GM19324 (cell line): ENCODE results near the gene SLC25A10.

Experiments used
- ATAC-seq: cut with Tn5 transposase; IDR thresholded peaks from one replicate; pipeline ENCODE4 v1.9.1; 2021; ENCODE audit warnings: mild to moderate bottlenecking, moderate library complexity; ENCODE audit not compliant: unreplicated experiment, low FRiP score

The SLC25A10 gene

DNA sequence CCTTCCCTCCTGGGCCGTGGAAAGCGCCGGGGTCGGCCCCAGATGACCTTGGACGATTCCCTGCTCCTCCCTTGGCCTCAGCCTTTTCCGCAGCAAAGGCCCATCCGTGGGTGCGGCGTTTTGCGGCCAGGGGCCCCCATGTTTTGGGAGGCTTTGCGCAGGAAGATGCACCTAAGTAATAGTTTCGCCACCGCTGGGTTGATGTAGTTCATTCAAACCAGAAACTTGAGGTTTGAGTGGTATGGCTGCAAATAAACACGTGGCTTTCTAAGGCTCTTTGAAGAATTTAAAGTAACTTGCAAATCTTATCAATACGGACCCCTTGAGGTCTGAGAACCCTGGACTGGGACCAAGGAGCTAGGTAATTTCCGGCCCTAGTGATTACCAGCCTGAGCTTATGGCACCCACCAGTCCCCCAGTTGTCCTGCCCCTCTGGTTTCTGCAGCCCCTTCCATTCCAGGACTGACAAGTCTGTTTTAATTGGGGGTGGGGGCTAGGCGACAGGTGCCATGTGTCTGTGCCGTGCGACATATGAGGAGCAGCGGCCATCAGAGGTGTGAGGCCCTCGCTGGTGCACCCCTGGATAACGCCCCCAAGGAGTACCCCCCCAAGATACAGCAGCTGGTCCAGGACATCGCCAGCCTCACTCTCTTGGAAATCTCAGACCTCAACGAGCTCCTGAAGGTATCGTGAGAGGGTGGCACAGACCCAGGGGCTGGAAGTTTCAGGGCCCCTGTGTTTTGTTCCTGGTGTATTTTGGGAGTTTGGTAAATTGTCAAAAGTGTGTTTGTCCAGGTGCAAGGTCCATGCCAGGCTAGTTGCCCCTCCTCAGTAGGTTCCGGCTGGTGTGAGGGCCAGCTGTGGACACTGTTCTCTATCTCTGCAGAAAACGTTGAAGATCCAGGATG is 8.1 kb upstream of the SLC25A10 start:
- no peak for ATAC-seq

DNA sequence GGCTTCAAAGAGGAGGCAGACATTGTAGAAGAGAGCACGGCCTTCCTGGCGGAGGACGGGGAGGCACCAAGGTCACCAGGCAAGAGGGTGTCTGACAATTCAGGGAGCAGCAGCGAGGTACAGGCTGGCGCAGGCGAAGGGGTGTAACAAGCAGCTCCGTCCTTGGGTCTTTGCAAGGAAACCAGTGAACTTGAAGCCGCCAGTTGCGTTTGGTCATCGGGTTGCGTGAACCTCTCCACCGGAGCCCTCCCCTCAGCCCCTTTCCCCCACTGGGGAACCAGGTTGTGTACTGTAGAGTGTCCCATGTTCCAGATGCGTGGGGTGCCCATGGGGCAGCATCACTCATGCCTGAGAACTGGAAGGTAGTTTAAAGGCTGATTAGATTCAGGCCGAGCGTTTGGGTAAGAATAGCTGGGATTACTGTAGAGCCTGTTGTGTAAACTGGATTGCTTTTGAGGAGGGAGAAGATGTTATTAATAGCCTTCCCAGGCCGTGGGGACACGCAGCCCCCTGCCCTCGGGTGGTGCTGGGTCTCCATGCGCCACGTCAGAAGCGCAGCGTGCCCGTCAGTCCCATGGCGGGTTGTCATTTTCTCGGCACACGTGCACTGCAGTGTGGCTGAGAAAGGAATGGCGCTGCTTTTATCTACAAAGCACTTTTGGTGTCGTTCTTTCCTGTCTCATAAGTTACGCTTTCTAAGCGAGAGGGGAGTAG is 6.4 kb upstream of the SLC25A10 start:
- no peak for ATAC-seq

GRCh38 chr17:81706232-81706611 is 5.9 kb upstream of the SLC25A10 start:
- ATAC-seq, result no peak

GRCh38 chr17:81706757-81707624 is 5.1 kb upstream of the SLC25A10 start:
- ATAC-seq, result no peak

GRCh38 chr17:81707725-81708646 is 4.1 kb upstream of the SLC25A10 start:
- no peak for ATAC-seq

GRCh38 chr17:81708739-81709185 is 3.3 kb upstream of the SLC25A10 start:
- no peak for ATAC-seq

- ATAC-seq, result no peak
These were observed 1.4 kb upstream of the SLC25A10 start for GRCh38 chr17:81710514-81711308.

DNA sequence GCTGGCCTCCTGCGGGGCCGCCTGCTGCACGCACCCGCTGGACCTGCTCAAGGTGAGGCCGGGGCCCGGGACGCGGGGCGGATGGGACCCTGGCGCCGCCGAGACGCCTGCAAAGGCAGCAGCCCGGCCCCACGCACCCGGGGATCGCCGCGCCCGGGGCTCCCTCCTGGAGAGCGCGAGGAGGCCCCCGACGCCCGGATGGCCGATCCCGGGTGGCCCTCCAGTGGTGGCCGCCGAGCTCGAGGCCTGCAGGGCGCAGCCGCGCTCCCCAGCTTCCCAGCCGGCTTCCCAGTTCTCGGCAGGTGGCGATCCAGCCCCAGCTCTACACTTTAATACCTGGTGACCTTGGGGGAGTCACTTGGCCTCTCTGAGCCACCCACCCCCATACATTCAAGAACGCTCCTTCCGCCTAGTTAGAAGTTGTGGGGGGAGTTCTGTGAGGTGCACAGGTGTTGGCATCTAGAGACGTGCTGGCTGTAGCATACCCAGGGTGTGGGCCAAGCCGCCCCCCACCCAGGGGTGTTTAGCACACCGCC is 452 bp downstream of the SLC25A10 start:
- peak; percentile 4 for ATAC-seq

DNA sequence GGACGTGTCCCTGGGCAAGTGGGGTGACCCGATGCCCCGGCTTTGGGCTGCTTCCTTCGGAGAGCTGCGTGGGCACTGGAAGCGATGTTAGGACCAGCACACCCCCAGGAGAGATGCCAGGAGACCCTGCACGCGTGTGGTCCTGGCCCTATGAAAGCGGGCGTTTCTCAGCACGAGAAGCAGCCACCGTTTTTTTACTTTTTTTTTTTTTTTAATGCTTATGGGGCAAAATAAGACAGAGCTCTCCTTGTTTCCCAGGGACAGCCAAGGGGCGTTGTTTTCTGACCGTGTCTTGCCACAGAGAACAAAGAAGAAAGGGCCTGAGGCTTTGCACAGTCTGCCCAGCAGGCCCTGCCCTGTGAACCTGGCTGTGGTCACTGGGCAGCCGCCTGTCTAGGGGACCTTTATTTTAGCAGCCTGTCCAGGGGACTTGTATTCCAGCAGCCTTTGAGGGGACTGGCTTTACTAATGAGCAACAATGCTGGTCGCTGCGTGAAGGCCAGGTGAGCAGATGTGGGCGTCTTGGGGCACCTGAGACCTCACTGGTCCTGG is 996 bp downstream of the SLC25A10 start:
- ATAC-seq, result no peak

DNA sequence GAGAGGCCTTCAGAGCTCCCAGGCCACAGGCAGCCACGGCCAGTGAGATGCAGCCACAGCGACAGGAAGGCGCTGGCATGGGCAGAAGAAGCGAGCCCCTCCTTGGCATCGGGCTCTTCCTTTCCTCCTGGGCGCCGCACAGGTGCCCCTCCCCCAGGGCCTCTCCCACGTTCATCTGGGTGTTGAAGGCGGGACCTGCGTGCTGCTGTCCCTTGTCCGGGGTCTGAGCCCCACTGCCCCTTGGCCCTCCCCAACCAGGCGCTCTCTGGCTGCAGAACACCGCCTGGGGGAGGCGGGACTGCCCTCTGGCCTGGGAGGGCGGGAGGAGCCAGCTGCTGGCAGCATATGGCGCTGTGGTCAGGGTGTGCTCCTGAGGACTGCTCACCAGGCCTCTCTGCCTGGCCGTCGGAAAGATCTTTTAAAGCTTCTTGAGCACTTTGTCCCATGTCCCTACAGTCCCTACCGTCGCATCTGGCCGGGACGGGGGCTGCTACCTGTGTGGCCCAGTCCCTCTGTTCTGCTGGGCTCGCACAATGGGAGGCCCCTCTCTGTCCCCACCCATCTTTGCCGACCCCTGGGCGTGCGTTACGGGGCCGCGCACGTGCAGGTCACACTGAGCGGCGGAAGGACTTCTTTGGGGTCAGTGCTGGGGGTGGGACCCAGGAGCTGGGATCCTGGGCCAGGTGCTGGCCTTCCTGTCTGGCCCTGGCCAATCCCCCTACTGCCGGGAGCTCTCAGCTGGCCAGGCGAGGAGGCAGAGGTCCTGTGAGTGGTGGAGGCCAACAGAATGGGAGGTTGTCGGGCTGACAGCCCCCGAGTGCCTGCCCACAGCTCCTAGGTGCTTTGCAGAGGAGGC is 1.7 kb downstream of the SLC25A10 start:
- no peak for ATAC-seq

- no peak for ATAC-seq
These were observed 2.5 kb downstream of the SLC25A10 start for GRCh38 chr17:81714412-81715106.

GRCh38 chr17:81715107-81715871 is 3.2 kb downstream of the SLC25A10 start:
- no peak for ATAC-seq

GRCh38 chr17:81715872-81716673 is 4.0 kb downstream of the SLC25A10 start:
- no peak for ATAC-seq

DNA sequence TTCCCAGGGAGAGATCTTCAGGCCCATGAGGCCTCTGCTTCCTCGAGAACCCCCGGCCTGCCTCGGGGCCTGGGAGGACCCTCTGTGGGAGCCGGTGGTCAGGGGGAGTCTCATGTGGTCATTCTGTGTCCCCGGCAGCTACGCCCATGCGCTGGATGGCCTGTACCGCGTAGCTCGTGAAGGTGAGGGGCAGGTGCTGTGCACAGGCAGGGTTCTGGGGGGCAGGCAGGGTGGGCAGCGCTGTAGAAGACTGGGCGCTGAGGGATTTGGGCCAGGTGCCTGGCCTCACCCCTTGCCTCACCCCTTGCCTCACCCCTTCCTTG is 4.6 kb downstream of the SLC25A10 start:
- ATAC-seq, result no peak

- no peak for ATAC-seq
These were observed 5.1 kb downstream of the SLC25A10 start for GRCh38 chr17:81717049-81717765.
